Memory B cell (primary cell): Measurements from ENCODE around the gene PUS7L.
A peak's percentile ranks its signal among the peaks of the same experiment; 100 is the strongest.
"Not testable (repeated sequence)": the region's sequence is repeated elsewhere in the genome, so short reads cannot be mapped to it uniquely, and the experiment has no call there.

Source experiments
- ATAC-seq: fragments of 150-1000 bp; cut with Tn5 transposase; 2 replicates; pipeline ENCODE4 v1.10.0; 2021; ENCODE audit warnings: low read depth, mild to moderate bottlenecking, moderate library complexity
- DNase-seq, 2 donors: peaks; one replicate each; pipeline ENCODE4 v3.0.0; 2022; ENCODE audit warnings: low spot score in 2 of 2
- H3K27ac Mint-ChIP-seq: one replicate; pipeline ENCODE4 v1.8.0; 2022; ENCODE audit warnings: mild to moderate bottlenecking, moderate library complexity, mixed read lengths
- H3K27me3 Mint-ChIP-seq: one replicate; pipeline ENCODE4 v1.8.0; 2022; ENCODE audit warnings: mixed read lengths
- H3K36me3 Mint-ChIP-seq: one replicate; pipeline ENCODE4 v1.8.0; 2022; ENCODE audit warnings: mild to moderate bottlenecking, mixed read lengths
- H3K4me1 Mint-ChIP-seq: one replicate; pipeline ENCODE4 v1.8.0; 2022; ENCODE audit warnings: mixed read lengths
- H3K4me3 Mint-ChIP-seq: one replicate; pipeline ENCODE4 v1.8.0; 2022; ENCODE audit warnings: mild to moderate bottlenecking, moderate library complexity, mixed read lengths
- H3K9me3 Mint-ChIP-seq: one replicate; pipeline ENCODE4 v1.8.0; 2022; ENCODE audit warnings: mixed read lengths

The PUS7L gene

GRCh38 chr12:43764528-43764927, 5.9 kb upstream of the PUS7L start:
- H3K4me1 Mint-ChIP-seq: peaks cover 21% of the 10 kb centered on the region
- peaks cover 13% of the 10 kb centered on the region for H3K36me3 Mint-ChIP-seq

GRCh38 chr12:43763769-43764168, 5.2 kb upstream of the PUS7L start:
- peaks cover 2% of the 10 kb centered on the region for H3K9me3 Mint-ChIP-seq
- H3K36me3 Mint-ChIP-seq: peaks cover 11% of the 10 kb centered on the region
- no peak overlapping the region for H3K4me3 Mint-ChIP-seq
- no peak overlapping the region for H3K27ac Mint-ChIP-seq
- peaks cover 24% of the 10 kb centered on the region for H3K4me1 Mint-ChIP-seq
- ATAC-seq: no peak
- no peaks in the 10 kb centered on the region for H3K27me3 Mint-ChIP-seq
- no peak for DNase-seq

More at GRCh38 chr12:43764528-43764927, 5.9 kb upstream of the PUS7L start:
- H3K9me3 Mint-ChIP-seq: peaks cover 2% of the 10 kb centered on the region
- H3K27me3 Mint-ChIP-seq: no peaks in the 10 kb centered on the region
- DNase-seq (no peak), ATAC-seq (no peak)
- H3K4me3 Mint-ChIP-seq: no peak overlapping the region
- H3K27ac Mint-ChIP-seq: no peak overlapping the region

GRCh38 chr12:43762596-43762995, 4.0 kb upstream of the PUS7L start:
- Mint-ChIP-seq H3K36me3 (peaks cover 6% of the 10 kb centered on the region), H3K27me3 (no peaks in the 10 kb centered on the region), H3K27ac (no peak overlapping the region), H3K4me1 (peaks cover 35% of the 10 kb centered on the region), H3K9me3 (peaks cover 2% of the 10 kb centered on the region), H3K4me3 (no peak overlapping the region)
- DNase-seq (no peak), ATAC-seq (no peak)

- no peak for ATAC-seq
- no peak overlapping the region for H3K27ac Mint-ChIP-seq
Measured at GRCh38 chr12:43761500-43761899, 2.9 kb upstream of the PUS7L start.

GRCh38 chr12:43760396-43760795, 1.8 kb upstream of the PUS7L start:
- H3K4me3 Mint-ChIP-seq: peak overlapping the region; percentile 94
- DNase-seq: no peak
- peaks cover 3% of the 10 kb centered on the region for H3K9me3 Mint-ChIP-seq
- H3K27me3 Mint-ChIP-seq: no peaks in the 10 kb centered on the region
- H3K4me1 Mint-ChIP-seq: peaks cover 50% of the 10 kb centered on the region
- peaks cover 8% of the 10 kb centered on the region for H3K36me3 Mint-ChIP-seq
- H3K27ac Mint-ChIP-seq: peak overlapping the region; percentile 42
- ATAC-seq: no peak

More at GRCh38 chr12:43761500-43761899, 2.9 kb upstream of the PUS7L start:
- DNase-seq: no peak
- Mint-ChIP-seq H3K27me3 (no peaks in the 10 kb centered on the region), H3K4me3 (peak overlapping the region; percentile 15), H3K36me3 (peaks cover 7% of the 10 kb centered on the region), H3K4me1 (peaks cover 43% of the 10 kb centered on the region), H3K9me3 (peaks cover 3% of the 10 kb centered on the region)

GRCh38 chr12:43758247-43758727, 303 bp downstream of the PUS7L start:
- H3K4me1 Mint-ChIP-seq: peaks cover 46% of the 10 kb centered on the region
- DNase-seq (no peak), ATAC-seq (peak; percentile 3)
- peak overlapping the region; percentile 94 for H3K4me3 Mint-ChIP-seq
- H3K27me3 Mint-ChIP-seq: no peaks in the 10 kb centered on the region
- H3K36me3 Mint-ChIP-seq: peaks cover 13% of the 10 kb centered on the region
- peaks cover 1% of the 10 kb centered on the region for H3K9me3 Mint-ChIP-seq
- H3K27ac Mint-ChIP-seq: peak overlapping the region; percentile 97

GRCh38 chr12:43754015-43754414, 4.6 kb downstream of the PUS7L start:
- H3K9me3 Mint-ChIP-seq: peaks cover 1% of the 10 kb centered on the region
- no peaks in the 10 kb centered on the region for H3K27me3 Mint-ChIP-seq
- H3K4me1 Mint-ChIP-seq: peaks cover 35% of the 10 kb centered on the region
- no peak overlapping the region for H3K4me3 Mint-ChIP-seq
- DNase-seq (no peak), ATAC-seq (no peak)
- H3K27ac Mint-ChIP-seq: no peak overlapping the region
- H3K36me3 Mint-ChIP-seq: peaks cover 30% of the 10 kb centered on the region

GRCh38 chr12:43751360-43751759, 7.2 kb downstream of the PUS7L start:
- H3K4me3 Mint-ChIP-seq, ATAC-seq, H3K9me3 Mint-ChIP-seq, H3K27me3 Mint-ChIP-seq, DNase-seq, H3K27ac Mint-ChIP-seq: not testable (repeated sequence)
- Mint-ChIP-seq H3K4me1 (peaks cover 16% of the 10 kb centered on the region), H3K36me3 (peaks cover 31% of the 10 kb centered on the region)

GRCh38 chr12:43750814-43751213, 7.8 kb downstream of the PUS7L start:
- peaks cover 32% of the 10 kb centered on the region for H3K36me3 Mint-ChIP-seq
- no peak for ATAC-seq
- H3K4me1 Mint-ChIP-seq: peaks cover 10% of the 10 kb centered on the region
- no peak overlapping the region for H3K4me3 Mint-ChIP-seq
- no peaks in the 10 kb centered on the region for H3K27me3 Mint-ChIP-seq
- no peaks in the 10 kb centered on the region for H3K9me3 Mint-ChIP-seq
- DNase-seq: no peak
- no peak overlapping the region for H3K27ac Mint-ChIP-seq

GRCh38 chr12:43749016-43749415, 9.6 kb downstream of the PUS7L start:
- peaks cover 27% of the 10 kb centered on the region for H3K36me3 Mint-ChIP-seq

GRCh38 chr12:43744826-43745225, 13.8 kb downstream of the PUS7L start:
- Mint-ChIP-seq H3K27me3 (no peaks in the 10 kb centered on the region), H3K36me3 (peaks cover 23% of the 10 kb centered on the region), H3K27ac (no peak overlapping the region), H3K4me1 (peaks cover 6% of the 10 kb centered on the region), H3K4me3 (no peak overlapping the region), H3K9me3 (no peaks in the 10 kb centered on the region)
- DNase-seq (no peak), ATAC-seq (no peak)

More at GRCh38 chr12:43749016-43749415, 9.6 kb downstream of the PUS7L start:
- Mint-ChIP-seq H3K9me3 (no peaks in the 10 kb centered on the region), H3K27ac (no peak overlapping the region), H3K27me3 (no peaks in the 10 kb centered on the region), H3K4me1 (peaks cover 10% of the 10 kb centered on the region), H3K4me3 (no peak overlapping the region)
- no peak for DNase-seq
- ATAC-seq: no peak

GRCh38 chr12:43742106-43742505, 16.5 kb downstream of the PUS7L start:
- Mint-ChIP-seq H3K4me1 (no peaks in the 10 kb centered on the region), H3K27me3 (no peaks in the 10 kb centered on the region), H3K36me3 (peaks cover 22% of the 10 kb centered on the region), H3K9me3 (no peaks in the 10 kb centered on the region), H3K4me3 (no peak overlapping the region), H3K27ac (no peak overlapping the region)
- ATAC-seq: no peak
- no peak for DNase-seq

- no peak for DNase-seq
- no peaks in the 10 kb centered on the region for H3K27me3 Mint-ChIP-seq
- no peak overlapping the region for H3K27ac Mint-ChIP-seq
- ATAC-seq: no peak
- H3K36me3 Mint-ChIP-seq: peaks cover 24% of the 10 kb centered on the region
- no peak overlapping the region for H3K4me3 Mint-ChIP-seq
- no peaks in the 10 kb centered on the region for H3K9me3 Mint-ChIP-seq
- H3K4me1 Mint-ChIP-seq: no peaks in the 10 kb centered on the region
Measured at GRCh38 chr12:43740511-43741100, 18.0 kb downstream of the PUS7L start.

- no peak for ATAC-seq
- Mint-ChIP-seq H3K4me3 (no peak overlapping the region), H3K4me1 (no peaks in the 10 kb centered on the region), H3K27me3 (no peaks in the 10 kb centered on the region), H3K27ac (no peak overlapping the region), H3K36me3 (peaks cover 15% of the 10 kb centered on the region), H3K9me3 (no peaks in the 10 kb centered on the region)
- no peak for DNase-seq
Measured at GRCh38 chr12:43737646-43738045, 20.9 kb downstream of the PUS7L start.

- Mint-ChIP-seq H3K9me3 (no peaks in the 10 kb centered on the region), H3K27ac (no peak overlapping the region), H3K36me3 (peaks cover 12% of the 10 kb centered on the region), H3K4me3 (no peak overlapping the region), H3K4me1 (no peaks in the 10 kb centered on the region), H3K27me3 (no peaks in the 10 kb centered on the region)
- ATAC-seq: no peak
- DNase-seq: no peak
Measured at GRCh38 chr12:43736927-43737440, 21.6 kb downstream of the PUS7L start.
